Endothelial cell of umbilical vein (primary cell): ENCODE results near the gene GGA1. TPM values are rescaled to one million over a fixed set of nuclear protein-coding genes. Genes with fewer than 3 reads are reported as not detected.

Source experiments
- polyA plus RNA-seq, 4 experiments: library from polyadenylated mRNA; depleted of rRNA in 3 of 4; stranded (reverse) in 3 of 4; unstranded in 1 of 4; fragments of >200 nt; gene quantifications; 2 replicates each; pipeline versions ENCODE4 v1.2.1 to v1.2.3, GENCODE V29; 2011 to 2012; ENCODE audit warnings: missing spikeins in 1 of 4
- small RNA-seq: library from RNA; depleted of rRNA; stranded (forward); fragments of <200 nt; gene quantifications from one replicate; pipeline ENCODE3, GENCODE V24; 2012; ENCODE audit warnings: low replicate concordance, low read depth; ENCODE audit not compliant: insufficient read depth, insufficient read length
- total RNA-seq: library from RNA; stranded (reverse); gene quantifications from 2 replicates; pipeline ENCODE4 v1.2.3, GENCODE V29; 2021

GGA1 gene
- total and polyA plus RNA-seq, 2 donors (not counting 3 experiments of a cell fraction or from before 2014, with no cell fraction given), result 54.1 to 67.5 TPM

Small RNAs within 50 kb of the gene (small RNA-seq; reads per million reads assigned to genes)
- gene RF00017 (not detected), gene RN7SL385P (not detected)

Other genes with a start within 250 kb of the GGA1 start
- 1.3 and 1.4 TPM in 2 replicates for gene ELFN2, start 181.4 kb upstream of the GGA1 start, total RNA-seq
- 0.33 and 0.41 TPM in 2 replicates for gene ELFN2, start 181.4 kb upstream of the GGA1 start, polyA plus RNA-seq
- 188 and 197 TPM in 2 replicates for gene MFNG, start 122.5 kb upstream of the GGA1 start, total RNA-seq
- gene MFNG, start 122.5 kb upstream of the GGA1 start, polyA plus RNA-seq, result 257 and 379 TPM in 2 replicates
- 39.5 and 40.6 TPM in 2 replicates for gene CARD10, start 89.4 kb upstream of the GGA1 start, total RNA-seq
- gene CARD10, start 89.4 kb upstream of the GGA1 start, polyA plus RNA-seq, result 36.1 and 42.0 TPM in 2 replicates
- 141 and 146 TPM in 2 replicates for gene CDC42EP1, start 48.4 kb upstream of the GGA1 start, total RNA-seq
- gene CDC42EP1, start 48.4 kb upstream of the GGA1 start, polyA plus RNA-seq, result 82.2 and 100 TPM in 2 replicates
- not detected in 2 replicates for gene LGALS2, start 28.7 kb upstream of the GGA1 start, total RNA-seq
- gene LGALS2, start 28.7 kb upstream of the GGA1 start, polyA plus RNA-seq, result not detected in 2 replicates
- 2.8 and 4.3 TPM in 2 replicates for gene SH3BP1, start 30.8 kb downstream of the GGA1 start, total RNA-seq
- 2.3 and 4.2 TPM in 2 replicates for gene SH3BP1, start 30.8 kb downstream of the GGA1 start, polyA plus RNA-seq
- gene PDXP, start 49.9 kb downstream of the GGA1 start, total RNA-seq, result 14.8 and 18.0 TPM in 2 replicates
- 20.0 and 22.6 TPM in 2 replicates for gene PDXP, start 49.9 kb downstream of the GGA1 start, polyA plus RNA-seq
- 2,698 and 3,340 TPM in 2 replicates for gene LGALS1, start 66.8 kb downstream of the GGA1 start, total RNA-seq
- gene LGALS1, start 66.8 kb downstream of the GGA1 start, polyA plus RNA-seq, result 13,642 and 14,745 TPM in 2 replicates
- 29.1 and 31.5 TPM in 2 replicates for gene NOL12, start 77.5 kb downstream of the GGA1 start, total RNA-seq
- 22.0 and 23.2 TPM in 2 replicates for gene NOL12, start 77.5 kb downstream of the GGA1 start, polyA plus RNA-seq
- gene TRIOBP, start 88.2 kb downstream of the GGA1 start, total RNA-seq, result 104 TPM in 2 replicates
- 53.8 and 60.6 TPM in 2 replicates for gene TRIOBP, start 88.2 kb downstream of the GGA1 start, polyA plus RNA-seq
- gene GCAT, start 199.1 kb downstream of the GGA1 start, total RNA-seq, result 19.7 and 19.9 TPM in 2 replicates
- gene GCAT, start 199.1 kb downstream of the GGA1 start, polyA plus RNA-seq, result 19.7 and 24.4 TPM in 2 replicates
- not detected in 2 replicates for gene GALR3, start 214.5 kb downstream of the GGA1 start, total RNA-seq
- not detected in 2 replicates for gene GALR3, start 214.5 kb downstream of the GGA1 start, polyA plus RNA-seq
- gene ANKRD54, start 235.5 kb downstream of the GGA1 start, total RNA-seq, result 25.5 and 26.0 TPM in 2 replicates
- gene ANKRD54, start 235.5 kb downstream of the GGA1 start, polyA plus RNA-seq, result 26.7 and 40.0 TPM in 2 replicates
- gene EIF3L, start 240.6 kb downstream of the GGA1 start, total RNA-seq, result 442 and 479 TPM in 2 replicates
- 601 and 647 TPM in 2 replicates for gene EIF3L, start 240.6 kb downstream of the GGA1 start, polyA plus RNA-seq